ENCODE measurements around the gene STK38. TPM values are rescaled to one million over a fixed set of nuclear protein-coding genes. Genes with fewer than 3 reads are reported as not detected.
"Not testable (repeated sequence)": the region's sequence is repeated elsewhere in the genome, so short reads cannot be mapped to it uniquely, and the experiment has no call there.

Gene STK38
- total RNA-seq, 4 donors from 2014 or later: 20.5 to 51.0 (median 40.6) TPM

GRCh38 chr6:36455486-36456027, 91.7 kb downstream of the STK38 start:
- H3K4me3 ChIP-seq: no peak overlapping the region
- H3K36me3 ChIP-seq: peaks cover 0 to 20% of the 10 kb centered on the region in 2 donors
- no peak for ATAC-seq
- no peaks in the 10 kb centered on the region for H3K9me3 ChIP-seq
- H3K4me1 ChIP-seq: peaks cover 0 to 32% (median 0%) of the 10 kb centered on the region in 3 donors
- TF ChIP-seq POLR2AphosphoS5 (IDR thresholded peaks at IDR 0.05) (no peak), POLR2A (IDR thresholded peaks at IDR 0.05) (no peak), EP300 (IDR thresholded peaks at IDR 0.05) (no peak), CTCF (IDR thresholded peaks at IDR 0.05) (no peak)
- H3K27me3 ChIP-seq: no peaks in the 10 kb centered on the region
- H3K27ac ChIP-seq: no peak overlapping the region
- 84 to 88% methylated on average over 2 to 3 of the region's 3 CpGs for WGBS, 2 donors (ENCODE audit: low coverage in 1 of 2)

GRCh38 chr6:36452897-36453296, 94.4 kb downstream of the STK38 start:
- H3K27me3 ChIP-seq: not testable (repeated sequence)
- 95% methylated on average over 4 of the region's 8 CpGs for WGBS, 2 donors (ENCODE audit: low coverage in 1 of 2)

DNA sequence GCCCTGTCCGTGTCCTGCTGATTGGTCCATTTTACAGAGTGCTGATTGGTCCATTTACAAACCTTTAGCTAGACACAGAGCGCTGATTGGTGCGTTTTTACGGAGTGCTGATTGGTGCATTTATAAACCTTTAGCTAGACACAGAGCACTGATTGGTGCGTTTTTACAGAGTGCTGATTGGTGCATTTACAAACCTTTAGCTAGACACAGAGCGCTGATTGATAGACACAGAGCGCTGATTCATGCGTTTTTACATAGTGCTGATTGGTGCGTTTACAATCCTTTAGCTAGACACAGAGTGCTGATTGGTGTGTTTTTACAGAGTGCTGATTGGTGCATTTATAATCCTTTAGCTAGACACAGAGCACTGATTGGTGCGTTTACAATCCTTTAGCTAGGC, 98.1 kb downstream of the STK38 start:
- ATAC-seq: not testable (repeated sequence)

More at GRCh38 chr6:36452897-36453296, 94.4 kb downstream of the STK38 start:
- peaks cover 0 to 29% of the 10 kb centered on the region in 2 donors for H3K36me3 ChIP-seq
- not testable (repeated sequence) for H3K27ac ChIP-seq, H3K9me3 ChIP-seq, H3K4me3 ChIP-seq, ATAC-seq
- peaks cover 0 to 13% (median 0%) of the 10 kb centered on the region in 3 donors for H3K4me1 ChIP-seq

DNA sequence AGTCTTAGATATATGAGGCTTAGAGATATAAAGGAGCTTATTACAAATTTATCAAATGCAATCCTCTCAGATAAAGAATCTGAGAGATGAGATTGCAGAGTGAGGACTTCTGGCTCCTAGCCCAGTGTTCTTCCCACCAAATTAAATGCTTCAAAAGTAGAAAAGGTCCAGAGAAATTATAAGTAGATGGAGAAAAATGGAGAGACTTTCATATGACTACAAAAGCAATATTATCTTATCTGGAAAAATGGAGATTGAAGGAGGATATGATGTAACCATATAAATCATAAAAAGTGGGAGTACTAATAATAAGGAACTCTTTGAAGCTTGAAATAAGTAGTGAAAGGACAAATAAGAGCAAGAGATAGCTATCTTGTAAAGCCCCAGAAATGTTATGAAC, 101.7 kb downstream of the STK38 start:
- Histone ChIP-seq H3K36me3 (peaks cover 0 to 8% of the 10 kb centered on the region in 2 donors), H3K9me3 (no peaks in the 10 kb centered on the region), H3K4me3 (no peak overlapping the region), H3K4me1 (peaks cover 8 to 49% (median 20%) of the 10 kb centered on the region in 3 donors), H3K27ac (peak overlapping the region in 2 of 4 donors; percentile 97 to 99), H3K27me3 (no peaks in the 10 kb centered on the region)
- no peak for ATAC-seq
- no peak for TF ChIP-seq EP300 (IDR thresholded peaks at IDR 0.05)
- TF ChIP-seq POLR2A (IDR thresholded peaks at IDR 0.05): no peak
- no peak for TF ChIP-seq CTCF (IDR thresholded peaks at IDR 0.05)
- no peak for TF ChIP-seq POLR2AphosphoS5 (IDR thresholded peaks at IDR 0.05)

More for the DNA sequence above, 98.1 kb downstream of the STK38 start:
- Histone ChIP-seq H3K36me3 (peaks cover 0 to 25% of the 10 kb centered on the region in 2 donors), H3K4me1 (peaks cover 8 to 26% (median 9%) of the 10 kb centered on the region in 3 donors)
- WGBS, 2 donors (ENCODE audit: low coverage in 1 of 2): 91 to 95% methylated on average over 5 to 6 of the region's 10 CpGs
- not testable (repeated sequence) for H3K4me3 ChIP-seq, H3K9me3 ChIP-seq, H3K27me3 ChIP-seq, H3K27ac ChIP-seq

DNA sequence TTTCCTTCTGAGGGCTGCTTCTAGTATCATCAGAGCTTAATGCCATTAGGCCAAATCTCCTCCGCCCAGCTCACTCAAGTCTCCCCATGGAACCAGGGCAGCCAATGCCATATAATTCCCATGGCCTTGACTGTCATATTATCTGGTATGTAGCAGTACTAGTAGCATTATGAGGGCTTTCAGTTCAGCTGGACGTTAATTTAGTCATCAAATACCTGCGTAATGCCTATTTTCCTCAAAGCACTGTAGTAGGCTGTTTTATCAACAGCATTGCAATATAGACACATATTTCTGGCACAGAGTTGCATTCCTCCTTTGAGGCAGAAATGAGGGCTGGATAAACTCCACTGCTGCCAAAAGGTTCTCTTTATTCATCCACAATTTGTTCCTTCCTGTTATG, 102.8 kb downstream of the STK38 start:
- peak; percentile 74 for TF ChIP-seq POLR2AphosphoS5 (IDR thresholded peaks at IDR 0.05)
- no peak for TF ChIP-seq CTCF (IDR thresholded peaks at IDR 0.05)
- peak overlapping the region; percentile 93 to 99 (median 96) for H3K27ac ChIP-seq
- no peak for ATAC-seq
- H3K36me3 ChIP-seq: peaks cover 0 to 8% of the 10 kb centered on the region in 2 donors
- no peaks in the 10 kb centered on the region for H3K9me3 ChIP-seq
- WGBS, 2 donors (ENCODE audit: low coverage in 1 of 2): 28 to 67% methylated on average over 1 to 3 of the region's 3 CpGs
- H3K27me3 ChIP-seq: no peaks in the 10 kb centered on the region
- peak overlapping the region; percentile 89 to 90 for H3K4me3 ChIP-seq
- peaks cover 8 to 49% (median 20%) of the 10 kb centered on the region in 3 donors for H3K4me1 ChIP-seq

Small RNA genes within 50 kb of the gene (small RNA-seq; reads per million reads assigned to genes)
- 0 reads per million in 4 donors for gene RN7SL502P

Other genes starting within 250 kb of the STK38 start
- not detected for gene BNIP5, start 210.6 kb downstream of the STK38 start, total RNA-seq
- gene ETV7, start 159.8 kb downstream of the STK38 start, total RNA-seq: 1 to 10 TPM in 2 of 4 donors, not detected in 2; 1.3 to 1.5 TPM
- 1 to 10 TPM in 1 of 4 donors, not detected in 3; 2.0 TPM for gene PXT1, start 104.6 kb downstream of the STK38 start, total RNA-seq
- 10 to 100 TPM; 60.2 to 92.9 (median 67.6) TPM for gene KCTD20, start 104.5 kb downstream of the STK38 start, total RNA-seq
- 100 to 1,000 TPM; 108 to 195 (median 156) TPM for gene SRSF3, start 46.9 kb upstream of the STK38 start, total RNA-seq
- 100 to 1,000 TPM in 1 of 4 donors, 10 to 100 TPM in 3; 49.7 to 137 (median 81.7) TPM for gene CDKN1A, start 131.2 kb upstream of the STK38 start, total RNA-seq
- gene RAB44, start 150.3 kb upstream of the STK38 start, total RNA-seq: 1 to 10 TPM in 1 of 4 donors, under 1 TPM in 2, not detected in 1; 0.67 to 1.6 (median 0.89) TPM

Data from gastroesophageal sphincter (tissue), 4 donors.